ENCODE results near the gene ZBTB24. TPM values are rescaled to one million over a fixed set of nuclear protein-coding genes. Genes with fewer than 3 reads are reported as not detected.
A peak's percentile ranks its signal among the peaks of the same experiment; 100 is the strongest.

Gene ZBTB24
- total RNA-seq (2021; fragmentation: NEBNext Ultra II Directional; extraction: Animal tissue kit (Norgen Biotek cat#: 25700)): 1 to 10 TPM; 5.7 to 6.3 (median 6.1) TPM
- long read RNA-seq, partial matches to known transcripts: 2 of 3 reads
- long read RNA-seq, other reads (novel, unspliced or antisense): 1 of 3 reads

GRCh38 chr6:109482905-109483734, at the start of gene ZBTB24:
TSS of gene ZBTB24 (minus strand) at chr6:109483219. CDS start at chr6:109482026, 1,193 bp downstream.
- Mint-ChIP-seq H3K4me3 (peak within 1 kb of the TSS; percentile 95), H3K27me3 (ENCODE audit: insufficient read depth) (peaks cover 10% of the 10 kb centered on the region), H3K27ac (peak within 1 kb of the TSS; percentile 79), H3K9me3 (no peaks in the 10 kb centered on the region), H3K36me3 (ENCODE audit: low read depth) (peaks cover 41% of the 10 kb centered on the region), H3K4me1 (ENCODE audit: low read depth) (peaks cover 50% of the 10 kb centered on the region)
- peak; percentile 83 for DNase-seq
- TF ChIP-seq CTCF (IDR thresholded peaks at IDR 0.05): no peak

- Mint-ChIP-seq H3K9me3 (no peaks in the 10 kb centered on the region), H3K4me3 (no peak overlapping the region), H3K36me3 (ENCODE audit: low read depth) (no peaks in the 10 kb centered on the region), H3K27me3 (ENCODE audit: insufficient read depth) (peaks cover 6% of the 10 kb centered on the region; the same call in 1 of the 2 replicates), H3K4me1 (ENCODE audit: low read depth) (no peaks in the 10 kb centered on the region), H3K27ac (no peak overlapping the region)
- no peak for TF ChIP-seq CTCF (IDR thresholded peaks at IDR 0.05)
- no peak for DNase-seq
Measured at GRCh38 chr6:109531446-109531845, 48.4 kb upstream of the ZBTB24 start.

- H3K36me3 Mint-ChIP-seq (ENCODE audit: low read depth): no peaks in the 10 kb centered on the region
- peaks cover 7% of the 10 kb centered on the region; the same call in 1 of the 2 replicates for H3K27me3 Mint-ChIP-seq (ENCODE audit: insufficient read depth)
- H3K4me3 Mint-ChIP-seq: no peak overlapping the region
- no peak overlapping the region for H3K27ac Mint-ChIP-seq
- H3K4me1 Mint-ChIP-seq (ENCODE audit: low read depth): peaks cover 7% of the 10 kb centered on the region
- H3K9me3 Mint-ChIP-seq: no peaks in the 10 kb centered on the region
- DNase-seq: no peak
- peak; percentile 21; the same call in 1 of the 2 replicates for TF ChIP-seq CTCF (IDR thresholded peaks at IDR 0.05)
Measured at GRCh38 chr6:109527989-109528388, 45.0 kb upstream of the ZBTB24 start.

- peak; percentile 83 for TF ChIP-seq CTCF (IDR thresholded peaks at IDR 0.05)
- H3K4me1 Mint-ChIP-seq (ENCODE audit: low read depth): peaks cover 7% of the 10 kb centered on the region
- no peak overlapping the region for H3K4me3 Mint-ChIP-seq
- no peaks in the 10 kb centered on the region for H3K9me3 Mint-ChIP-seq
- DNase-seq: peak; percentile 55
- no peak overlapping the region for H3K27ac Mint-ChIP-seq
- H3K36me3 Mint-ChIP-seq (ENCODE audit: low read depth): no peaks in the 10 kb centered on the region
- peaks cover 9% of the 10 kb centered on the region; the same call in 1 of the 2 replicates for H3K27me3 Mint-ChIP-seq (ENCODE audit: insufficient read depth)
Measured at GRCh38 chr6:109526905-109527628, 44.0 kb upstream of the ZBTB24 start.

- no peak for TF ChIP-seq CTCF (IDR thresholded peaks at IDR 0.05)
- no peak for DNase-seq
- H3K9me3 Mint-ChIP-seq: no peaks in the 10 kb centered on the region
- peaks cover 19% of the 10 kb centered on the region for H3K27me3 Mint-ChIP-seq (ENCODE audit: insufficient read depth)
- no peak overlapping the region for H3K27ac Mint-ChIP-seq
- no peaks in the 10 kb centered on the region for H3K36me3 Mint-ChIP-seq (ENCODE audit: low read depth)
- H3K4me3 Mint-ChIP-seq: no peak overlapping the region
- H3K4me1 Mint-ChIP-seq (ENCODE audit: low read depth): peaks cover 7% of the 10 kb centered on the region
Measured at GRCh38 chr6:109524129-109524528, 41.1 kb upstream of the ZBTB24 start.
